A549 (cell line): Measurements from ENCODE around the gene RFT1. TPM values are rescaled to one million over a fixed set of nuclear protein-coding genes. Genes with fewer than 3 reads are reported as not detected.

Source experiments
- ATAC-seq, 2 experiments: fragments of 200-7000 bp in 1 of 2; fragments of >200 bp in 1 of 2; cut with Nextera tagmentation in 1 of 2; cut with Tn5 transposase in 1 of 2; 3 replicates each; pipeline versions ENCODE4 v1.8.0 to v1.9.1; 2018 to 2020; ENCODE audit warnings: mild to moderate bottlenecking in 1 of 2, moderate library complexity in 1 of 2
- CTCF ChIA-PET: fragments of 300-600 bp; sonication (Branson Sonifier 250); formaldehyde crosslinking; extraction: SDS; loops from one replicate; lab custom pipeline; 2021; ENCODE audit warnings: antibody characterized with exemption, inconsistent platforms; lab: Yijun Ruan, JAX
- POLR2A ChIA-PET: fragments of 350-600 bp; formaldehyde crosslinking; extraction: SDS; loops from one replicate; lab custom pipeline; 2021; ENCODE audit warnings: antibody characterized with exemption, inconsistent platforms; lab: Yijun Ruan, JAX
- DNase-seq, 2 experiments: peaks; one replicate each; pipeline versions ENCODE4 v3.0.0 to v3.0.0-alpha.2; 2011 to 2016; ENCODE audit warnings: low read depth in 1 of 2, low spot score in 1 of 2
- FAIRE-seq: peaks from 2 replicates; lab custom pipeline; 2011; peaks lifted over from hg19 to GRCh38; lab: Jason Lieb, UNC
- H3K27ac ChIP-seq, 2 experiments: fragments of >200 bp; sonication (Bioruptor Twin); formaldehyde crosslinking; 3 replicates each; pipeline ENCODE4 v1.5.1; 2016 to 2017
- H3K4me1 ChIP-seq: fragments of >200 bp; sonication (Bioruptor Twin); formaldehyde crosslinking; 3 replicates; pipeline ENCODE4 v1.6.1; 2016
- H3K4me2 ChIP-seq: fragments of >200 bp; sonication (Bioruptor Twin); formaldehyde crosslinking; 3 replicates; pipeline ENCODE4 v1.6.1; 2016
- H3K4me3 ChIP-seq: fragments of >200 bp; sonication (Bioruptor Twin); formaldehyde crosslinking; 3 replicates; pipeline ENCODE4 v1.5.1; 2016
- H3K9me3 ChIP-seq: fragments of >200 bp; sonication (Bioruptor Twin); formaldehyde crosslinking; 3 replicates; pipeline ENCODE4 v1.6.1; 2016
- CHD4 ChIP-seq: fragments of 200-600 bp; sonication (generic); IDR thresholded peaks from 2 replicates; pipeline ENCODE4 v1.6.1; 2016; ENCODE audit warnings: antibody characterized with exemption, mild to moderate bottlenecking, borderline replicate concordance
- EP300 ChIP-seq, 2 experiments: fragments of >200 bp; sonication (Bioruptor Twin); formaldehyde crosslinking; IDR thresholded peaks; 2 replicates in 1 of 2; 3 replicates in 1 of 2; pipeline ENCODE4 v1.6.1; 2016 to 2017
- ESRRA ChIP-seq: fragments of 150-350 bp; IDR thresholded peaks from 2 replicates; pipeline ENCODE4 v1.6.1; 2014; ENCODE audit warnings: mild to moderate bottlenecking, low read length, borderline replicate concordance
- FOSL2 ChIP-seq, 2 experiments: fragments of 450-650 bp in 1 of 2; fragments of >200 bp in 1 of 2; sonication (Bioruptor Twin) in 1 of 2; formaldehyde crosslinking; IDR thresholded peaks; 2 replicates each; pipeline versions ENCODE4 v1.5.0 to v1.6.1; 2016 to 2020; ENCODE audit warnings: mild to moderate bottlenecking in 1 of 2, moderate library complexity in 1 of 2
- HDAC2 ChIP-seq: fragments of 200-600 bp; sonication (generic); IDR thresholded peaks from 2 replicates; pipeline ENCODE4 v1.6.1; 2016
- KDM5A ChIP-seq: fragments of 200-600 bp; sonication (generic); IDR thresholded peaks from 2 replicates; pipeline ENCODE4 v1.6.1; 2016; ENCODE audit warnings: antibody characterized with exemption, mild to moderate bottlenecking
- MYC ChIP-seq: IDR thresholded peaks from 2 replicates; pipeline ENCODE4 v1.6.1; 2012; ENCODE audit warnings: mild to moderate bottlenecking, inconsistent platforms, low read length, improper control_type of control experiment, borderline replicate concordance
- RAD21 ChIP-seq, 2 experiments: fragments of >200 bp in 1 of 2; sonication (Bioruptor Twin) in 1 of 2; formaldehyde crosslinking in 1 of 2; IDR thresholded peaks in 1 of 2; conservative IDR thresholded peaks in 1 of 2; 2 replicates in 1 of 2; 3 replicates in 1 of 2; pipeline ENCODE4 v1.6.1; 2012 to 2018; ENCODE audit warnings: inconsistent platforms in 1 of 2
- RCOR1 ChIP-seq: fragments of 150-350 bp; IDR thresholded peaks from 2 replicates; pipeline ENCODE4 v1.6.1; 2014; ENCODE audit warnings: antibody characterized with exemption, low read length, low read depth
- SMC3 ChIP-seq: fragments of >200 bp; sonication (Bioruptor Twin); formaldehyde crosslinking; IDR thresholded peaks from 3 replicates; pipeline ENCODE4 v1.6.1; 2018; ENCODE audit warnings: inconsistent platforms
- TP53 ChIP-seq: fragments of 250-450 bp; sonication (Bioruptor Pico); IDR thresholded peaks from 2 replicates; pipeline ENCODE4 v1.5.0; 2021; ENCODE audit warnings: mild to moderate bottlenecking, moderate library complexity
- ZC3H11A ChIP-seq: fragments of 450-650 bp; IDR thresholded peaks from 2 replicates; pipeline ENCODE4 v1.6.1; 2014; ENCODE audit warnings: antibody characterized with exemption, mild to moderate bottlenecking
- WGBS: methylation state at CpG from one replicate; pipeline ENCODE4 v1.1.6; 2017; ENCODE audit errors: missing lambda C conversion rate; 5-methylcytosine and 5-hydroxymethylcytosine counted together
- polyA plus RNA-seq, 4 experiments: library from polyadenylated mRNA; depleted of rRNA in 3 of 4; stranded (reverse); fragments of >200 nt; fragmentation: RNase III in 1 of 4; extraction: RNeasy Plus Mini Kit Qiagen cat#74134 plus additional on column Dnase treatment in 1 of 4; gene quantifications; 2 replicates in 3 of 4; 3 replicates in 1 of 4; pipeline ENCODE4 v1.2.3, GENCODE V29; 2011 to 2017
- TF ChIP-seq, protein P1 (sequence below): fragments of 250-450 bp; sonication (Bioruptor Pico); IDR thresholded peaks from 2 replicates; pipeline ENCODE4 v1.5.0; 2021; ENCODE audit warnings: mild to moderate bottlenecking, moderate library complexity, borderline replicate concordance

RFT1 gene
- polyA plus RNA-seq, 2 of the 4 experiments (the other 2 are of a cell fraction) = 15.6 to 33.6 TPM

DNA sequence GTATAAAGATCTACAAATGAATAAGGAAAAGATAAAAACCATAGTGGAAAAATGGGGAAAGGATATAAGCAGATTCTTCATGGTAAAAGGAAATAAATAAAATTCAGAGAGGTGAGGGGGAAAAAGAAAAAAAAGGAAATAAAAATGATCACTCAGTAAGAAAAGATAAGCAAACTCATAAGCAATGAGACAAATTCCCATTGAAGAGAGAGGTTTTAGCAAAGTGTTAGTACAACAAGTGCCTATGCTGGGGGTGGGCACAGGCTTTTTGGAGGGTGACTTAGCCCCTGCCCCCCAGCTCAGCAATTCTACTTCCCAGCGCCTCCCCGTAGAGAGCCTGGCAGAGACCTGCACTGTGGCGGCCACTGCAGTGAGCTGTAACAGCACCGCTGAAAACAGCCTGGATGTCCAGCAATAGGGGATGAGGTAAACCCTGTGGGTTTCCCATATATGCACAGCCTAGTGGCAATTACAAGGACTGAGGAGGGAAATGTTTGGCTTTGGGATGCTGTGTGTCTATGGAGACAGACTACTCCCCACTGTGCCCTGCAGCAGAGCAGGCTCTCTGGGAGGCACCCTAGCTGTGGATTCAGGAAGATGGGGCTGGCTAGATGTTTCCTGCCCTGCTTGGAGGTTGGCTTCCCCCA, 60.7 kb downstream of the RFT1 start:
- H3K9me3 ChIP-seq = no peaks in the 10 kb centered on the region
- H3K4me3 ChIP-seq = no peak overlapping the region
- TF ChIP-seq KDM5A = no peak
- ATAC-seq = peak; percentile 24 to 26; a peak in 4 of 6 replicates
- H3K4me1 ChIP-seq = no peaks in the 10 kb centered on the region
- FAIRE-seq = no peak
- CTCF ChIA-PET = interaction anchor here (0.5 to 5.8 kb wide), 4 partner anchors 11 to 217 kb away, joined by 3 to 31 read pairs (median 3); no protein-coding TSS in a partner anchor
- no peak overlapping the region for H3K27ac ChIP-seq
- POLR2A ChIA-PET = no interaction called here
- H3K4me2 ChIP-seq = no peak overlapping the region
- 59% methylated on average over 4 of the region's 4 CpGs for WGBS
- DNase-seq = peak in 1 of 2 experiments; percentile 22

DNA sequence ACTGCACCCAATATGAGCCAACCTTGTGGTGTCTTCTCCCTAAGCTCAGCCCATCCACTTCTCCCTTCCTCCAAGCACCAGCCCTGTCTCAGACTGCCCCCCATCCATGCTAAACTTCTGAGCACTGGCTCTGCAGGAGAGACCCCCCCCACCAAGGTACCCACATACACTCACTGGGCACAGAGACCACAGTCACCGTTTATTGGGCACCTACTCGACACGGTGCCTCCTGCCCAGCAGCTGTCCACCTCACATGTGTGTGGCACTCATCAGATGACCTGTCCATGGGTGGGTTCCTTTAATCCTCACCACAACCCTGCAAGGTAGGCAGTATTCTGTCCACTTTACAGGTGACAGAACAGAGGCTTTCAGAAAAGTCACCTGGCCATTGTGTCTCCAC, 62.1 kb downstream of the RFT1 start:
- WGBS = 100% methylated on average over 1 of the region's 3 CpGs
- Histone ChIP-seq H3K27ac (no peak overlapping the region), H3K4me3 (no peak overlapping the region), H3K4me1 (no peaks in the 10 kb centered on the region), H3K9me3 (no peaks in the 10 kb centered on the region), H3K4me2 (no peak overlapping the region)
- FAIRE-seq = no peak
- TF ChIP-seq ESRRA (no peak), EP300 (IDR thresholded peaks at IDR 0.05) (no peak)
- DNase-seq = no peak
- CTCF ChIA-PET = no interaction called here
- no peak for ATAC-seq
- POLR2A ChIA-PET = no interaction called here

DNA sequence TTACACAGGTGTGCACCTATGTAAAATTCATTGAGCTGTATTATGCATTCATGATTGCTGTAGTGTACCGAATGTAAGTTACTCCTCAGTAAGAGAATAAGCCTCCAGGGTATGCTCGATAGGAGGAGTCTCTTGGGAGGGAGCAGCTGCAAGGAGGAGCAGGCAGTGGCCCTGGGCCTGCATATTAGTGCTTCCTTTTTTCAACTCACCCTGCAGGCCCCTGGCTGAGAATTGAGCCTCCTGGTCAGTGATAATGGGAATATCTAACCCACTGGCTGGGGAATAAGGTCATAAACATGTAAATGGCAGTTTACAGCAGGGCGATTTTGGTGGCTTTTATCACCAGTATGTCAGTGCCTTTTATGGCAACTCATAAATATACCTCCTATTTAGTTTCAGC, 62.7 kb downstream of the RFT1 start:
- CTCF ChIA-PET = no interaction called here

DNA sequence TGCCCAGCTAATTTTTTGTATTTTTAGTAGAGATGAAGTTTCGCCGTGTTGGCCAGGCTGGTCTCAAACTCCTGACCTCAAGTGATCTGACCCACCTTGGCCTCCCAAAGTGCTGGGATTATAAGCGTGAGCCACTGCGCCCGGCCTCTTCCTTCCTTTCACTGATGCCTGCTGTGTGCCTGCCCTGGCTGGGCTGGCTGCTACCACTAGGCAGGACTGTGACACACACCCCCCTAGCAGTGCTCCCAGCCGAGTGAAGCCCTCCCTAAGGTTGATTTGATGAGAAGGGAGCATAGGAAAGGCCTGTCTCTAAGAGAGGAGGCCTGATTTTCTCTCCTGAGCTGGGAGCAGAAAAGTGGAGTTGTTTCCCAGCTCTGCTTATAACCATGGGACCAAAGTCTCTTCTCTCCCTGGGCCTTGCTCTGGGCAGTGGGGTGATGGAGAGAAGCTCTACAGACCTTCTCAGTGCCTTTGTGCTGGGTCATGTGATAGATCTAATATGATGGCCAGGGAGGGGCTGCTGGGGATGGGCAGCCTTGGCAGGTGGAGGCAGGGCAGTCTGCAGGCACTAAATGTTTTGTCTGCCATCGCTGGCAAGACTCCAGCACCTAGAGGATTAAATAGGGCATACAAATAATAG, 64.3 kb downstream of the RFT1 start:
- WGBS = 72% methylated on average over 5 of the region's 7 CpGs
- H3K4me3 ChIP-seq = no peak overlapping the region
- no peaks in the 10 kb centered on the region for H3K9me3 ChIP-seq
- FAIRE-seq (no peak), ATAC-seq (no peak)
- H3K4me2 ChIP-seq = no peak overlapping the region
- POLR2A ChIA-PET = no interaction called here
- TF ChIP-seq, protein P1, sequence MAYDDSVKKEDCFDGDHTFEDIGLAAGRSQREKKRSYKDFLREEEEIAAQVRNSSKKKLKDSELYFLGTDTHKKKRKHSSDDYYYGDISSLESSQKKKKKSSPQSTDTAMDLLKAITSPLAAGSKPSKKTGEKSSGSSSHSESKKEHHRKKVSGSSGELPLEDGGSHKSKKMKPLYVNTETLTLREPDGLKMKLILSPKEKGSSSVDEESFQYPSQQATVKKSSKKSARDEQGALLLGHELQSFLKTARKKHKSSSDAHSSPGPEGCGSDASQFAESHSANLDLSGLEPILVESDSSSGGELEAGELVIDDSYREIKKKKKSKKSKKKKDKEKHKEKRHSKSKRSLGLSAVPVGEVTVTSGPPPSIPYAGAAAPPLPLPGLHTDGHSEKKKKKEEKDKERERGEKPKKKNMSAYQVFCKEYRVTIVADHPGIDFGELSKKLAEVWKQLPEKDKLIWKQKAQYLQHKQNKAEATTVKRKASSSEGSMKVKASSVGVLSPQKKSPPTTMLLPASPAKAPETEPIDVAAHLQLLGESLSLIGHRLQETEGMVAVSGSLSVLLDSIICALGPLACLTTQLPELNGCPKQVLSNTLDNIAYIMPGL (CRISPR knock-in tag) = no peak
- no peak for TF ChIP-seq RCOR1
- TF ChIP-seq RAD21 (conservative IDR thresholded peaks at IDR 0.05 in 1 of 2, IDR thresholded peaks at IDR 0.05 in 1 of 2) = no peak
- no peak for TF ChIP-seq MYC
- TF ChIP-seq, all 56 proteins: peak for 0
- Histone ChIP-seq H3K27ac (no peak overlapping the region), H3K4me1 (no peaks in the 10 kb centered on the region)
- CTCF ChIA-PET = no interaction called here
- no peak for DNase-seq

More for the DNA sequence above, 62.7 kb downstream of the RFT1 start:
- Histone ChIP-seq H3K4me2 (no peak overlapping the region), H3K4me3 (no peak overlapping the region), H3K4me1 (no peaks in the 10 kb centered on the region)
- ATAC-seq (no peak), FAIRE-seq (no peak), DNase-seq (no peak)
- POLR2A ChIA-PET = no interaction called here
- no peak for TF ChIP-seq ZC3H11A
- TF ChIP-seq SMC3 = no peak
- TF ChIP-seq FOSL2 (IDR thresholded peaks at IDR 0.05) = no peak
- TF ChIP-seq FOSL2 (CRISPR knock-in tag; IDR thresholded peaks at IDR 0.05) = no peak
- no peak for TF ChIP-seq TP53
- TF ChIP-seq, protein P1 (CRISPR knock-in tag) = no peak
- no peak for TF ChIP-seq HDAC2
- TF ChIP-seq CHD4 = no peak
- TF ChIP-seq, all 56 proteins: peak for 0
- no peak overlapping the region for H3K27ac ChIP-seq
- WGBS = 66% methylated on average over 3 of the region's 3 CpGs
- no peaks in the 10 kb centered on the region for H3K9me3 ChIP-seq
